GM13977 (cell line): ENCODE results near the gene TBC1D22A.

Experiments used
- DNase-seq: peaks from one replicate; pipeline ENCODE4 v3.0.0; 2012; ENCODE audit warnings: low spot score
- CTCF ChIP-seq: IDR thresholded peaks from 2 replicates; pipeline ENCODE4 v1.5.1; 2012; ENCODE audit warnings: mild to moderate bottlenecking, control low read depth; ENCODE audit not compliant: insufficient read depth; ENCODE audit errors: extremely low read depth, missing control alignments
- in situ Hi-C: fragments of 300-500 bp; cut with MboI; formaldehyde crosslinking; loops from one replicate; pipeline ENCODE4 v1.12.0; 2022; ENCODE audit warnings: low sequenced_read_pairs, low pct_unique_long_range_greater_than_20kb, mixed read lengths, inconsistent platforms; ENCODE audit not compliant: unreplicated experiment

The TBC1D22A gene

GRCh38 chr22:47055461-47055860 lies 293.0 kb downstream of the TBC1D22A start:
- in situ Hi-C loops: no loop called here
- no peak for DNase-seq
- TF ChIP-seq CTCF: no peak

- no peak for TF ChIP-seq CTCF
- no peak for DNase-seq
- in situ Hi-C loops: no loop called here
These were observed 293.5 kb downstream of the TBC1D22A start for GRCh38 chr22:47055921-47056320.

- in situ Hi-C loops: no loop called here
- TF ChIP-seq CTCF: no peak
These were observed 293.9 kb downstream of the TBC1D22A start for GRCh38 chr22:47056361-47056760.

GRCh38 chr22:47056776-47057470 lies 294.5 kb downstream of the TBC1D22A start:
- no peak for TF ChIP-seq CTCF
- no peak for DNase-seq
- in situ Hi-C loops: no loop called here

More at GRCh38 chr22:47056361-47056760, 293.9 kb downstream of the TBC1D22A start:
- DNase-seq: no peak

GRCh38 chr22:47057916-47058585 lies 295.6 kb downstream of the TBC1D22A start:
- in situ Hi-C loops: no loop called here
- DNase-seq: no peak
- no peak for TF ChIP-seq CTCF

GRCh38 chr22:47059076-47059475 lies 296.6 kb downstream of the TBC1D22A start:
- no peak for TF ChIP-seq CTCF
- no peak for DNase-seq
- in situ Hi-C loops: no loop called here
